ENCODE results near the gene SLC27A5. TPM values are rescaled to one million over a fixed set of nuclear protein-coding genes. Genes with fewer than 3 reads are reported as not detected.

Gene SLC27A5
- total RNA-seq, 1 donor from 2014 or later, result 6.8 TPM

- Histone ChIP-seq H3K9ac (ENCODE audit: low read length) (no peak overlapping the region), H4K20me1 (ENCODE audit: insufficient read depth, low read length) (no peaks in the 10 kb centered on the region), H3K9me3 (ENCODE audit: insufficient read depth, low read depth, low read length) (peaks cover 4% of the 10 kb centered on the region), H3K79me2 (ENCODE audit: insufficient read depth, low read length) (no peaks in the 10 kb centered on the region), H2AFZ (ENCODE audit: low read depth, low read length) (no peak overlapping the region), H3K27me3 (ENCODE audit: insufficient read depth, low read length) (no peaks in the 10 kb centered on the region), H3K36me3 (ENCODE audit: insufficient read depth, low read length) (no peaks in the 10 kb centered on the region), H3K27ac (ENCODE audit: low read depth, low read length) (no peak overlapping the region), H3K4me3 (ENCODE audit: insufficient read depth, low read depth, low read length) (no peak overlapping the region), H3K4me1 (ENCODE audit: insufficient read depth, low read length) (peaks cover 4% of the 10 kb centered on the region), H3K4me2 (ENCODE audit: low read length) (peak overlapping the region; percentile 93)
- H3K4me3 Mint-ChIP-seq (ENCODE audit: unreplicated experiment), result peak overlapping the region; percentile 91
- peaks cover 8% of the 10 kb centered on the region for H3K4me1 Mint-ChIP-seq (ENCODE audit: low read depth, unreplicated experiment)
- TF ChIP-seq, protein P1, sequence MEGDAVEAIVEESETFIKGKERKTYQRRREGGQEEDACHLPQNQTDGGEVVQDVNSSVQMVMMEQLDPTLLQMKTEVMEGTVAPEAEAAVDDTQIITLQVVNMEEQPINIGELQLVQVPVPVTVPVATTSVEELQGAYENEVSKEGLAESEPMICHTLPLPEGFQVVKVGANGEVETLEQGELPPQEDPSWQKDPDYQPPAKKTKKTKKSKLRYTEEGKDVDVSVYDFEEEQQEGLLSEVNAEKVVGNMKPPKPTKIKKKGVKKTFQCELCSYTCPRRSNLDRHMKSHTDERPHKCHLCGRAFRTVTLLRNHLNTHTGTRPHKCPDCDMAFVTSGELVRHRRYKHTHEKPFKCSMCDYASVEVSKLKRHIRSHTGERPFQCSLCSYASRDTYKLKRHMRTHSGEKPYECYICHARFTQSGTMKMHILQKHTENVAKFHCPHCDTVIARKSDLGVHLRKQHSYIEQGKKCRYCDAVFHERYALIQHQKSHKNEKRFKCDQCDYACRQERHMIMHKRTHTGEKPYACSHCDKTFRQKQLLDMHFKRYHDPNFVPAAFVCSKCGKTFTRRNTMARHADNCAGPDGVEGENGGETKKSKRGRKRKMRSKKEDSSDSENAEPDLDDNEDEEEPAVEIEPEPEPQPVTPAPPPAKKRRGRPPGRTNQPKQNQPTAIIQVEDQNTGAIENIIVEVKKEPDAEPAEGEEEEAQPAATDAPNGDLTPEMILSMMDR (IDR thresholded peaks at IDR 0.05; ENCODE audit: insufficient read depth, low read depth, low read length), result no peak
- no peak for TF ChIP-seq EZH2 (IDR thresholded peaks at IDR 0.05; ENCODE audit: insufficient read depth, low read length)
- no peaks in the 10 kb centered on the region for H3K9me3 Mint-ChIP-seq (ENCODE audit: unreplicated experiment)
- H3K36me3 Mint-ChIP-seq (ENCODE audit: low read depth, unreplicated experiment), result peaks cover 8% of the 10 kb centered on the region
- no peaks in the 10 kb centered on the region for H3K27me3 Mint-ChIP-seq (ENCODE audit: low read depth, unreplicated experiment)
- no peak overlapping the region for H3K27ac Mint-ChIP-seq (ENCODE audit: unreplicated experiment)
- FAIRE-seq (no peak), DNase-seq (ENCODE audit: low read depth) (no peak)
Measured at GRCh38 chr19:58500242-58500641, 11.6 kb downstream of the SLC27A5 start.

- DNase-seq (ENCODE audit: low read depth) (peak; percentile 92), FAIRE-seq (no peak)
- Histone ChIP-seq H3K36me3 (ENCODE audit: insufficient read depth, low read length) (no peaks in the 10 kb centered on the region), H3K4me1 (ENCODE audit: insufficient read depth, low read length) (peaks cover 4% of the 10 kb centered on the region), H3K4me2 (ENCODE audit: low read length) (peak overlapping the region; percentile 93), H3K9ac (ENCODE audit: low read length) (peak overlapping the region; percentile 71), H3K9me3 (ENCODE audit: insufficient read depth, low read depth, low read length) (peaks cover 4% of the 10 kb centered on the region), H2AFZ (ENCODE audit: low read depth, low read length) (peak overlapping the region; percentile 87), H4K20me1 (ENCODE audit: insufficient read depth, low read length) (no peaks in the 10 kb centered on the region), H3K27me3 (ENCODE audit: insufficient read depth, low read length) (no peaks in the 10 kb centered on the region), H3K79me2 (ENCODE audit: insufficient read depth, low read length) (no peaks in the 10 kb centered on the region), H3K27ac (ENCODE audit: low read depth, low read length) (peak overlapping the region; percentile 38), H3K4me3 (ENCODE audit: insufficient read depth, low read depth, low read length) (peak overlapping the region; percentile 66)
- Mint-ChIP-seq H3K27ac (ENCODE audit: unreplicated experiment) (peak overlapping the region; percentile 79), H3K4me1 (ENCODE audit: low read depth, unreplicated experiment) (peaks cover 8% of the 10 kb centered on the region), H3K4me3 (ENCODE audit: unreplicated experiment) (peak overlapping the region; percentile 91), H3K36me3 (ENCODE audit: low read depth, unreplicated experiment) (peaks cover 8% of the 10 kb centered on the region), H3K27me3 (ENCODE audit: low read depth, unreplicated experiment) (no peaks in the 10 kb centered on the region), H3K9me3 (ENCODE audit: unreplicated experiment) (no peaks in the 10 kb centered on the region)
- TF ChIP-seq, protein P1 (IDR thresholded peaks at IDR 0.05; ENCODE audit: insufficient read depth, low read depth, low read length), result peak; percentile 23
- no peak for TF ChIP-seq EZH2 (IDR thresholded peaks at IDR 0.05; ENCODE audit: insufficient read depth, low read length)
Measured at GRCh38 chr19:58499021-58499927, 12.5 kb downstream of the SLC27A5 start.

Measured in astrocyte (in vitro differentiated cells and primary cell).